ENCODE data around the gene RNASE11. TPM values are rescaled to one million over a fixed set of nuclear protein-coding genes. Genes with fewer than 3 reads are reported as not detected.
A peak's percentile ranks its signal among the peaks of the same experiment; 100 is the strongest.

The RNASE11 gene
- total RNA-seq, 4 donors from 2014 or later = not detected

DNA sequence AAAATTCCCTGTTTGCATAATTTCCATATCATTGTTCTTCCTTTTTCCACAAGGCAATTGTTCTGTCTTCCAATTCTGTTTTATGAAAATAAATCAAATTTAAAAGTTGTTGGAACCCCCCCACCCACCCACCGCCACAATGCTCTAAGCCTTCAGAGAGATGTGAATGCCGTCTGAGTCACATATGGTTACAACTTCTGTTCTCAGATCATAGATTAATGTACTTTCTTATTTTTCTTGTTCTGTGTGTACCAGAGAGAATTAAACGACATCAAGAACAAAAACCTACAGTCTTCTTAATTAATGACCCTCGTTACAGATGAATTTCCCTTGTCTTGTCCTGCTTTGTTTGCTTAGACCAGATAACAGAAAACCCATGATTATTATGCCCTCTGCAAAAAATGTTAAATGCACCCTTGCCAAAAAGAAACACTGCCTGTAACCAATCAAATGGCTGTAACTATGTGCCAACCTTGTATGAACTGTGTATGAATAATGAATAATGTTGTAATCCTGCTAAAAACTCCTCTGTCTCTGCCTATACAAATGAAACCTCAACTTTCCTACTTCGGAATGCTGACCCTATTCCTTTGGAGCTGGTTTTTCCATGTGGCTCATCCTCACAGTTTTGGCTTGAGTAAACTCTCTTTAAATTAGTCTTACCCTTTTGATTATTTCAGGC lies 39.7 kb upstream of the RNASE11 start:
- no peak for DNase-seq (ENCODE audit: extremely low spot score)
- H3K4me3 ChIP-seq = no peak overlapping the region
- H3K27me3 ChIP-seq = peaks cover 0 to 74% (median 10%) of the 10 kb centered on the region in 4 donors
- 59% methylated on average over 5 of the region's 5 CpGs for WGBS
- intact Hi-C loops (cut with DNase I) = no loop called here
- no peak overlapping the region for H3K27ac ChIP-seq (replicated peaks in 1 of 4)
- no peaks in the 10 kb centered on the region for H3K36me3 ChIP-seq
- TF ChIP-seq POLR2A (IDR thresholded peaks at IDR 0.05; ENCODE audit: low read depth) (no peak), POLR2AphosphoS5 (IDR thresholded peaks at IDR 0.05) (no peak), EP300 (IDR thresholded peaks at IDR 0.05) (no peak)
- TF ChIP-seq, protein P1, sequence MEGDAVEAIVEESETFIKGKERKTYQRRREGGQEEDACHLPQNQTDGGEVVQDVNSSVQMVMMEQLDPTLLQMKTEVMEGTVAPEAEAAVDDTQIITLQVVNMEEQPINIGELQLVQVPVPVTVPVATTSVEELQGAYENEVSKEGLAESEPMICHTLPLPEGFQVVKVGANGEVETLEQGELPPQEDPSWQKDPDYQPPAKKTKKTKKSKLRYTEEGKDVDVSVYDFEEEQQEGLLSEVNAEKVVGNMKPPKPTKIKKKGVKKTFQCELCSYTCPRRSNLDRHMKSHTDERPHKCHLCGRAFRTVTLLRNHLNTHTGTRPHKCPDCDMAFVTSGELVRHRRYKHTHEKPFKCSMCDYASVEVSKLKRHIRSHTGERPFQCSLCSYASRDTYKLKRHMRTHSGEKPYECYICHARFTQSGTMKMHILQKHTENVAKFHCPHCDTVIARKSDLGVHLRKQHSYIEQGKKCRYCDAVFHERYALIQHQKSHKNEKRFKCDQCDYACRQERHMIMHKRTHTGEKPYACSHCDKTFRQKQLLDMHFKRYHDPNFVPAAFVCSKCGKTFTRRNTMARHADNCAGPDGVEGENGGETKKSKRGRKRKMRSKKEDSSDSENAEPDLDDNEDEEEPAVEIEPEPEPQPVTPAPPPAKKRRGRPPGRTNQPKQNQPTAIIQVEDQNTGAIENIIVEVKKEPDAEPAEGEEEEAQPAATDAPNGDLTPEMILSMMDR (IDR thresholded peaks at IDR 0.05) = no peak
- H3K4me1 ChIP-seq = peaks cover 26 to 79% (median 62%) of the 10 kb centered on the region in 4 donors
- H3K9me3 ChIP-seq = no peaks in the 10 kb centered on the region

DNA sequence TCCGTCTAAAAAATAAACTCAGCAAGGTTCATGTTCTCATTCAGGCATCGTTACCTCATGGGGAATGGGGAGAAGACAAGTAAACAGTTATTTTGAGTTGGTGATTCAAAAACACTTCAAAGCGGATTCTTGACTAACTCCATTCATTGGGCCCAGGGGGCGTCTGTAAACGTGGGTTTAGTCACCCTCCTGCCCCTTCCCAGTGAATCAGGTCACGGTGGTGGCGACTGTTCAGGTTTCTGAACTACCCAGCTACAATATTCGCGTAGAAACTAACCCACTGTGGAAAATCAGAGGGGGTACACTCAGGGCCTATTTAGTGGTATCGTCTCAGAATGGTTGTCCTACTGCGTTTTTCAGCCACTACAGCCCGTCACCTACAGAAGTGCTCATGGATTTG lies 38.5 kb upstream of the RNASE11 start:
- no peak for DNase-seq (ENCODE audit: extremely low spot score)
- intact Hi-C loops (cut with DNase I) = no loop called here
- H3K27ac ChIP-seq (replicated peaks in 1 of 4) = no peak overlapping the region

DNA sequence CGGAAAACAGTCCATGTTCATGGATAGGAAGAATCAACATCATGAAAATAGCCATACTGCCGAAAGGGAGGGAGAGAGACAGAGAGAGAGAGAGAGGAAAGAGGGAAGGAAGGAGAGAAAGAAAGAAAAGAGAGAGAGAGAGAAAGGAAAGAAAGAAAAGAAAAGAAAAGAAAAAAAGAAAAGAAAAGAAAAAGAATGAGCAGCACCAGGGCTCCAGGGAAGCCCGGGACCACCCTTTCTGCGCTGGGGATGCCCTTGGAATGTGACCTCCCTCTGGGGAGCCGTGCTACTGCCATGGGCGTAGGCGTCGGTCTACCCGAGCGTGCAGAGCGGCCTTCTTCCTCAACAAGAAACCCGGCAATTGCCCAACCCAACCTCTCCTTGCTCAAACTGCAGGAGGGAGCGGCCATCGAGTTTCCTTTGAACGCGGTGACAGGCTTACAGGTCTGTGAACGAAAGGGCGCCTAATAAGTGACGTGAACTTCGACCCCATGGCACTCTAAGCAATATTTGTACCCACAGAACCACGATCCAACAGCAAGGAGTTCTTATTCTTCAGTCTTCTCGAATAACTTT lies 36.8 kb upstream of the RNASE11 start:
- H3K9me3 ChIP-seq = no peaks in the 10 kb centered on the region
- peaks cover 0 to 55% (median 10%) of the 10 kb centered on the region in 4 donors for H3K27me3 ChIP-seq
- TF ChIP-seq, protein P1 (IDR thresholded peaks at IDR 0.05) = no peak
- H3K4me1 ChIP-seq = peaks cover 6 to 55% (median 40%) of the 10 kb centered on the region in 4 donors
- 8% methylated on average over 22 of the region's 22 CpGs for WGBS
- intact Hi-C loops (cut with DNase I) = no loop called here
- H3K36me3 ChIP-seq = no peaks in the 10 kb centered on the region
- peak overlapping the region; percentile 32 to 46 (median 36) for H3K4me3 ChIP-seq
- peak overlapping the region in 1 of 4 donors; percentile 36 for H3K27ac ChIP-seq (replicated peaks in 1 of 4)
- no peak for DNase-seq (ENCODE audit: extremely low spot score)

More for the DNA sequence above, 38.5 kb upstream of the RNASE11 start:
- TF ChIP-seq POLR2A (IDR thresholded peaks at IDR 0.05; ENCODE audit: low read depth) = no peak
- no peak for TF ChIP-seq POLR2AphosphoS5 (IDR thresholded peaks at IDR 0.05)
- TF ChIP-seq, protein P1 (IDR thresholded peaks at IDR 0.05) = no peak
- TF ChIP-seq EP300 (IDR thresholded peaks at IDR 0.05) = no peak
- Histone ChIP-seq H3K4me3 (peak overlapping the region; percentile 32 to 46 (median 36)), H3K27me3 (peaks cover 0 to 65% (median 10%) of the 10 kb centered on the region in 4 donors), H3K9me3 (no peaks in the 10 kb centered on the region), H3K36me3 (no peaks in the 10 kb centered on the region), H3K4me1 (peaks cover 14 to 67% (median 50%) of the 10 kb centered on the region in 4 donors)
- WGBS = 17% methylated on average over 12 of the region's 12 CpGs

DNA sequence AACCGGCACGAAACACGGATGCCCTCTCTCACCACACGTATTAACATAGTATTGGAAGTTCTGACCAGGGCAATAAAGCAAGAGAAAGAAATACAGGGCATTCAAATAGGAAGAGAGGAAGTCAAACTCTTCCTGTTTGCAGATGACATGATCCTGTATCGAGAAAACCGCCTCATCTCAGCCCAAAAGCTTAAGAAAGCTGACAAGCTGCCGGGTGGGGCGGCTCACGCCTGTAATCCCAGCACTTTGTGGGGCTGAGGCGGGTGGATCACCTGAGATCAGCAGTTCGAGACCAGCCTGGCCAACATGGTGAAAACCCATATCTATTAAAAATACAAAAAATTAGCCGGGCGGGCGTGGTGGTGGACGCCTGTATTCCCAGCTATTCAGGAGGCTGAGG lies 36.0 kb upstream of the RNASE11 start:
- WGBS = 36% methylated on average over 15 of the region's 15 CpGs
- no peak overlapping the region for H3K27ac ChIP-seq (replicated peaks in 1 of 4)
- H3K27me3 ChIP-seq = peaks cover 0 to 51% (median 10%) of the 10 kb centered on the region in 4 donors
- H3K9me3 ChIP-seq = no peaks in the 10 kb centered on the region
- TF ChIP-seq POLR2A (IDR thresholded peaks at IDR 0.05; ENCODE audit: low read depth) (no peak), EP300 (IDR thresholded peaks at IDR 0.05) (no peak), POLR2AphosphoS5 (IDR thresholded peaks at IDR 0.05) (no peak)
- TF ChIP-seq, protein P1 (IDR thresholded peaks at IDR 0.05) = no peak
- no peak overlapping the region for H3K4me3 ChIP-seq
- DNase-seq (ENCODE audit: extremely low spot score) = no peak
- peaks cover 6 to 55% (median 40%) of the 10 kb centered on the region in 4 donors for H3K4me1 ChIP-seq
- no peaks in the 10 kb centered on the region for H3K36me3 ChIP-seq
- intact Hi-C loops (cut with DNase I) = no loop called here
